Keratinocyte (primary cell): ENCODE data around the gene CSNK1A1. TPM values are rescaled to one million over a fixed set of nuclear protein-coding genes. Genes with fewer than 3 reads are reported as not detected.

ENCODE experiments used
- DNase-seq: peaks from one replicate; pipeline ENCODE4 v3.0.0-alpha.2; 2011; ENCODE audit warnings: low read depth, missing footprints, low spot score
- FAIRE-seq: peaks from 2 replicates; lab custom pipeline; 2011; peaks lifted over from hg19 to GRCh38; lab: Jason Lieb, UNC
- H2AFZ ChIP-seq: 2 replicates; pipeline ENCODE4 v1.6.0; 2012; ENCODE audit warnings: low read length, control low read depth, inconsistent platforms; ENCODE audit not compliant: control insufficient read depth
- H3K27ac ChIP-seq: 2 replicates; pipeline ENCODE4 v1.5.1; 2011; ENCODE audit warnings: low read length; ENCODE audit not compliant: control insufficient read depth, insufficient read depth
- H3K27me3 ChIP-seq: 3 replicates; pipeline ENCODE4 v1.6.0; 2011; ENCODE audit warnings: low read length; ENCODE audit not compliant: control insufficient read depth, insufficient read depth; ENCODE audit errors: extremely low read depth
- H3K36me3 ChIP-seq, 2 experiments: 2 replicates in 1 of 2; 3 replicates in 1 of 2; pipeline ENCODE4 v1.5.1; 2011; ENCODE audit warnings: low read length in 2 of 2, mild to moderate bottlenecking in 1 of 2; ENCODE audit not compliant: control insufficient read depth in 2 of 2, insufficient read depth in 2 of 2; ENCODE audit errors: extremely low read depth in 1 of 2
- H3K4me1 ChIP-seq: 3 replicates; pipeline ENCODE4 v1.5.1; 2011; ENCODE audit warnings: low read length; ENCODE audit not compliant: control insufficient read depth, insufficient read depth; ENCODE audit errors: extremely low read depth
- H3K4me2 ChIP-seq: 3 replicates; pipeline ENCODE4 v1.6.0; 2011; ENCODE audit warnings: low read depth, low read length; ENCODE audit not compliant: control insufficient read depth, insufficient read depth; ENCODE audit errors: extremely low read depth
- H3K4me3 ChIP-seq, 3 experiments: fragments of 200-600 bp in 1 of 3; sonication (generic) in 1 of 3; 2 replicates in 2 of 3; 3 replicates in 1 of 3; pipeline ENCODE4 v1.5.1; 2011 to 2016; ENCODE audit warnings: low read length in 3 of 3, mild to moderate bottlenecking in 3 of 3, control low read depth in 2 of 3, inconsistent platforms in 1 of 3, low read depth in 1 of 3, mixed read lengths in 1 of 3, mixed run types in 1 of 3, moderate library complexity in 1 of 3; ENCODE audit not compliant: control insufficient read depth in 2 of 3, insufficient read depth in 2 of 3; ENCODE audit errors: extremely low read depth in 1 of 3
- H3K79me2 ChIP-seq: 2 replicates; pipeline ENCODE4 v1.6.0; 2012; ENCODE audit warnings: low read length; ENCODE audit not compliant: control insufficient read depth, insufficient read depth
- H3K9ac ChIP-seq: 3 replicates; pipeline ENCODE4 v1.6.0; 2011; ENCODE audit warnings: low read length; ENCODE audit not compliant: control insufficient read depth, insufficient read depth; ENCODE audit errors: extremely low read depth
- H3K9me1 ChIP-seq: 3 replicates; pipeline ENCODE4 v1.6.0; 2011; ENCODE audit warnings: low read length; ENCODE audit not compliant: control insufficient read depth, insufficient read depth; ENCODE audit errors: extremely low read depth
- H3K9me3 ChIP-seq: 2 replicates; pipeline ENCODE4 v1.5.1; 2012; ENCODE audit warnings: low read depth, low read length; ENCODE audit not compliant: control insufficient read depth
- H4K20me1 ChIP-seq: 3 replicates; pipeline ENCODE4 v1.6.0; 2011; ENCODE audit warnings: low read length; ENCODE audit not compliant: control insufficient read depth, insufficient read depth; ENCODE audit errors: extremely low read depth
- CTCF ChIP-seq, 3 experiments: IDR thresholded peaks in 1 of 3; conservative IDR thresholded peaks in 1 of 3; optimal IDR thresholded peaks in 1 of 3; 2 replicates in 2 of 3; 3 replicates in 1 of 3; pipeline versions ENCODE3 to v1.5.1; 2011; ENCODE audit warnings: low read length in 3 of 3, mild to moderate bottlenecking in 3 of 3, moderate library complexity in 2 of 3, control low read depth in 1 of 3, inconsistent platforms in 1 of 3; ENCODE audit not compliant: insufficient read depth in 2 of 3; ENCODE audit errors: extremely low read depth in 1 of 3
- EZH2 ChIP-seq: IDR thresholded peaks from one replicate; pipeline ENCODE4 v1.6.1; 2012; ENCODE audit warnings: inconsistent platforms, mild to moderate bottlenecking, low read length, moderate library complexity
- dilution Hi-C: fragments of 300-500 bp; cut with MboI; formaldehyde crosslinking; loops from one replicate; pipeline ENCODE4 v1.7.0; 2020; ENCODE audit warnings: low sequenced_read_pairs; ENCODE audit not compliant: extremely low pct_ligation_motif_present
- polyA plus RNA-seq, 5 experiments: library from polyadenylated mRNA; depleted of rRNA in 3 of 5; stranded (reverse) in 3 of 5; stranded (forward) in 1 of 5; unstranded in 1 of 5; fragments of >200 nt; gene quantifications; 1 replicate in 1 of 5; 2 replicates in 3 of 5; 3 replicates in 1 of 5; pipeline versions ENCODE4 v1.2.1 to v1.2.3, GENCODE V29; 2011 to 2012; ENCODE audit warnings: missing spikeins in 2 of 5, low read depth in 1 of 5, low replicate concordance in 1 of 5

Gene CSNK1A1
- polyA plus RNA-seq, 1 donor (not counting 4 experiments of a cell fraction or from before 2014, with no cell fraction given), result 289 TPM

- TF ChIP-seq EZH2, result no peak
- dilution Hi-C loops, result no loop called here
- H3K4me3 ChIP-seq, result no peak overlapping the region
- H3K27me3 ChIP-seq, result no peaks in the 10 kb centered on the region
- peak overlapping the region; percentile 43 for H3K27ac ChIP-seq
- H4K20me1 ChIP-seq, result peaks cover 37% of the 10 kb centered on the region
- peaks cover 100% of the 10 kb centered on the region for H3K79me2 ChIP-seq
- no peak overlapping the region for H2AFZ ChIP-seq
- H3K9me1 ChIP-seq, result peaks cover 4% of the 10 kb centered on the region
- H3K9ac ChIP-seq, result no peak overlapping the region
- no peak for FAIRE-seq
- no peaks in the 10 kb centered on the region for H3K9me3 ChIP-seq
- peaks cover 4 to 15% of the 10 kb centered on the region in 2 experiments for H3K36me3 ChIP-seq
- H3K4me2 ChIP-seq, result peak overlapping the region; percentile 7
- H3K4me1 ChIP-seq, result peaks cover 37% of the 10 kb centered on the region
- DNase-seq, result no peak
These were observed 22.8 kb downstream of the CSNK1A1 start for GRCh38 chr5:149528281-149529060.

- H3K4me2 ChIP-seq, result peak overlapping the region; percentile 8
- peaks cover 32% of the 10 kb centered on the region for H4K20me1 ChIP-seq
These were observed 24.2 kb downstream of the CSNK1A1 start for GRCh38 chr5:149526845-149527590.

More at GRCh38 chr5:149526845-149527590, 24.2 kb downstream of the CSNK1A1 start:
- dilution Hi-C loops, result no loop called here
- Histone ChIP-seq H3K27ac (no peak overlapping the region), H3K27me3 (no peaks in the 10 kb centered on the region), H3K36me3 (peaks cover 8 to 24% of the 10 kb centered on the region in 2 experiments), H3K4me1 (peaks cover 32% of the 10 kb centered on the region), H3K9ac (no peak overlapping the region), H3K9me3 (no peaks in the 10 kb centered on the region), H3K79me2 (peaks cover 100% of the 10 kb centered on the region), H3K9me1 (peaks cover 4% of the 10 kb centered on the region), H3K4me3 (no peak overlapping the region), H2AFZ (no peak overlapping the region)
- FAIRE-seq (no peak), DNase-seq (no peak)
- TF ChIP-seq CTCF (optimal IDR thresholded peaks at IDR 0.05 in 1 of 3, IDR thresholded peaks at IDR 0.05 in 1 of 3, conservative IDR thresholded peaks at IDR 0.05 in 1 of 3; ENCODE audit: extremely low read depth in 1 of 3, insufficient read depth in 2 of 3, low read length in 3 of 3) (no peak), EZH2 (no peak)
